Measurements from ENCODE around the gene PDS5B. TPM values are rescaled to one million over a fixed set of nuclear protein-coding genes. Genes with fewer than 3 reads are reported as not detected.

The PDS5B gene
- total and polyA plus RNA-seq, 2 of the 8 experiments (the other 6 are each of a cell fraction or from before 2014, with no cell fraction given): 5.5 to 54.6 TPM

- Histone ChIP-seq H3K4me3 (ENCODE audit: extremely low read depth in 1 of 4, insufficient read depth in 2 of 4, low read depth in 3 of 4, low read length in 4 of 4) (no peak overlapping the region), H3K14ac (ENCODE audit: insufficient read length) (no peak overlapping the region), H2AFZ (ENCODE audit: low read length) (no peak overlapping the region), H3K56ac (replicated peaks; ENCODE audit: insufficient read length, low read depth, low read length) (no peak overlapping the region), H3K4me1 (replicated peaks in 1 of 4; ENCODE audit: control insufficient read depth in 3 of 4, insufficient read depth in 4 of 4, low read length in 3 of 4) (no peaks in the 10 kb centered on the region), H4K20me1 (replicated peaks in 1 of 2; ENCODE audit: control insufficient read depth in 1 of 2, insufficient read depth in 2 of 2, low read length in 2 of 2) (no peaks in the 10 kb centered on the region), H3K9me3 (ENCODE audit: insufficient read depth in 2 of 2, low read depth in 1 of 2, low read length in 1 of 2) (no peaks in the 10 kb centered on the region), H2AK5ac (ENCODE audit: low read depth, low read length) (no peak overlapping the region), H3K9ac (replicated peaks in 1 of 4; ENCODE audit: extremely low read depth in 1 of 4, low read depth in 3 of 4, low read length in 3 of 4) (no peak overlapping the region), H3K79me2 (ENCODE audit: control insufficient read depth in 1 of 2, insufficient read depth in 2 of 2, low read length in 2 of 2) (peaks cover 0 to 11% of the 10 kb centered on the region in 2 experiments; a peak in 1 of 4 replicates), H4K8ac (ENCODE audit: extremely low read depth, insufficient read depth, low read length) (no peak overlapping the region), H3K18ac (ENCODE audit: extremely low read depth, low read length) (no peak overlapping the region), H2BK5ac (ENCODE audit: low read depth, low read length) (no peak overlapping the region), H3K4ac (replicated peaks; ENCODE audit: insufficient read length, low read depth, low read length) (no peak overlapping the region), H3K23me2 (ENCODE audit: low read depth, low read length) (no peaks in the 10 kb centered on the region), H2BK20ac (ENCODE audit: low read length) (no peak overlapping the region), H3K36me3 (ENCODE audit: control insufficient read depth in 2 of 4, insufficient read depth in 4 of 4, low read length in 3 of 4) (no peaks in the 10 kb centered on the region), H3K23ac (ENCODE audit: insufficient read length) (no peak overlapping the region), H2BK15ac (ENCODE audit: low read length) (no peak overlapping the region), H3K27ac (ENCODE audit: low read depth, low read length) (no peak overlapping the region), H4K91ac (replicated peaks; ENCODE audit: insufficient read length, low read length) (no peak overlapping the region), H3K79me1 (ENCODE audit: low read depth, low read length) (no peaks in the 10 kb centered on the region), H3K27me3 (replicated peaks in 1 of 4; ENCODE audit: control insufficient read depth in 3 of 4, extremely low read depth in 1 of 4, insufficient read depth in 3 of 4, low read length in 3 of 4) (no peaks in the 10 kb centered on the region), H2BK12ac (ENCODE audit: low read depth, low read length) (no peak overlapping the region), H3K4me2 (ENCODE audit: insufficient read depth in 1 of 2, low read depth in 2 of 2, low read length in 2 of 2) (no peak overlapping the region), H4K5ac (ENCODE audit: insufficient read length, low read depth, low read length) (no peak overlapping the region), H2BK120ac (replicated peaks; ENCODE audit: low read depth, low read length) (no peak overlapping the region)
- DNase-seq (ENCODE audit: low read depth in 1 of 2, low spot score in 2 of 2) (no peak), FAIRE-seq (no peak)
- 85% methylated on average over 2 of the region's 2 CpGs; no CpG with 5 or more reads in 1 of the 2 experiments for WGBS, 2 experiments (ENCODE audit: extremely low coverage in 1 of 2, insufficient coverage in 1 of 2, insufficient read length in 1 of 2, insufficient replicate concordance in 2 of 2, low coverage in 1 of 2, low lambda C conversion rate in 2 of 2, missing lambda C conversion rate in 1 of 2)
- ChIA-PET CTCF (ENCODE audit: partially characterized antibody) (no interaction called here), POLR2A (ENCODE audit: partially characterized antibody) (no interaction called here)
- TF ChIP-seq HDAC2 (IDR thresholded peaks at IDR 0.05; ENCODE audit: borderline replicate concordance in 1 of 2, low read depth in 2 of 2, low read length in 2 of 2) (no peak), EGR1 (IDR thresholded peaks at IDR 0.05; ENCODE audit: borderline replicate concordance, low read depth, low read length) (no peak), CTBP2 (IDR thresholded peaks at IDR 0.05; ENCODE audit: borderline replicate concordance, insufficient read depth, insufficient read length, low read length) (no peak), FOSL1 (IDR thresholded peaks at IDR 0.05; ENCODE audit: insufficient read depth, low read depth, low read length) (no peak), SIN3A (conservative IDR thresholded peaks at IDR 0.05 in 1 of 2, IDR thresholded peaks at IDR 0.05 in 1 of 2; ENCODE audit: low read depth in 1 of 2, low read length in 2 of 2) (no peak), TAF1 (IDR thresholded peaks at IDR 0.05; ENCODE audit: low read depth, low read length) (no peak), SUZ12 (IDR thresholded peaks at IDR 0.05; ENCODE audit: low read length) (no peak), GTF2F1 (IDR thresholded peaks at IDR 0.05; ENCODE audit: borderline replicate concordance, low read depth, low read length) (no peak), PHF8 (conservative IDR thresholded peaks at IDR 0.05; ENCODE audit: low read depth, low read length) (no peak), SIX5 (IDR thresholded peaks at IDR 0.05; ENCODE audit: low read depth, low read length) (no peak), TEAD4 (IDR thresholded peaks at IDR 0.05; ENCODE audit: low read depth, low read length) (no peak), CBX8 (IDR thresholded peaks at IDR 0.05; ENCODE audit: borderline replicate concordance, low read depth, low read length) (no peak), TAF7 (optimal IDR thresholded peaks at IDR 0.05; ENCODE audit: borderline replicate concordance, low read depth, low read length) (no peak), POU5F1 (IDR thresholded peaks at IDR 0.05; ENCODE audit: low read depth, low read length) (no peak), KDM5A (IDR thresholded peaks at IDR 0.05; ENCODE audit: low read length) (no peak)
These were observed 145.3 kb downstream of the PDS5B start for GRCh38 chr13:32731576-32731975.

All from H1 (cell line).